Stimulated activated CD8-positive, alpha-beta memory T cell treated with anti-CD3 and anti-CD28 coated beads, Interleukin-7, amount 100 ng/mL, for 48 hours (primary cell): ENCODE measurements around the gene TBC1D23.
"Not testable (repeated sequence)": the region's sequence is repeated elsewhere in the genome, so short reads cannot be mapped to it uniquely, and the experiment has no call there.

Experiments
- DNase-seq, 2 donors: peaks; one replicate each; pipeline ENCODE4 v3.0.0-alpha.2; 2020; ENCODE audit warnings: low read depth in 1 of 2; ENCODE audit errors: extremely low read depth in 1 of 2

TBC1D23 gene

GRCh38 chr3:100339786-100340185, 79.0 kb downstream of the TBC1D23 start:
- DNase-seq = no peak

- DNase-seq = no peak
These were observed 79.7 kb downstream of the TBC1D23 start for GRCh38 chr3:100340527-100340926.

GRCh38 chr3:100348727-100349126, 87.9 kb downstream of the TBC1D23 start:
- DNase-seq = no peak

- DNase-seq = not testable (repeated sequence)
These were observed 91.0 kb downstream of the TBC1D23 start for GRCh38 chr3:100351770-100352169.

GRCh38 chr3:100352296-100353231, 91.8 kb downstream of the TBC1D23 start:
- no peak for DNase-seq

GRCh38 chr3:100354850-100355249, 94.1 kb downstream of the TBC1D23 start:
- no peak for DNase-seq

- no peak for DNase-seq
These were observed 97.6 kb downstream of the TBC1D23 start for GRCh38 chr3:100358413-100358812.

- no peak for DNase-seq
These were observed 98.2 kb downstream of the TBC1D23 start for GRCh38 chr3:100359035-100359434.

GRCh38 chr3:100360757-100361496, 100.1 kb downstream of the TBC1D23 start:
- no peak for DNase-seq

GRCh38 chr3:100361897-100362296, 101.1 kb downstream of the TBC1D23 start:
- no peak for DNase-seq

GRCh38 chr3:100364421-100364820, 103.6 kb downstream of the TBC1D23 start:
- no peak for DNase-seq

GRCh38 chr3:100366424-100366823, 105.6 kb downstream of the TBC1D23 start:
- no peak for DNase-seq

GRCh38 chr3:100368441-100368840, 107.6 kb downstream of the TBC1D23 start:
- DNase-seq = no peak

GRCh38 chr3:100370756-100371155, 110.0 kb downstream of the TBC1D23 start:
- DNase-seq = no peak

GRCh38 chr3:100374521-100374920, 113.7 kb downstream of the TBC1D23 start:
- DNase-seq = no peak
